LHCN-M2 (cell line): ENCODE data around the gene UCHL3. TPM values are rescaled to one million over a fixed set of nuclear protein-coding genes. Genes with fewer than 3 reads are reported as not detected.
A peak's percentile ranks its signal among the peaks of the same experiment; 100 is the strongest.
"Not testable (repeated sequence)": the region's sequence is repeated elsewhere in the genome, so short reads cannot be mapped to it uniquely, and the experiment has no call there.

Source experiments
- DNase-seq: peaks from one replicate; pipeline ENCODE4 v3.0.0-alpha.2; 2012; ENCODE audit warnings: low read depth
- polyA plus RNA-seq: library from polyadenylated mRNA; unstranded; fragments of >200 nt; gene quantifications from one replicate; pipeline ENCODE4 v1.2.1, GENCODE V29; 2012; ENCODE audit warnings: missing spikeins
- total RNA-seq: library from RNA; depleted of rRNA; stranded (reverse); fragments of >200 nt; gene quantifications from 2 replicates; pipeline ENCODE4 v1.2.3, GENCODE V29; 2014; rRNA removed

Gene UCHL3
- total RNA-seq = 53.8 and 60.7 TPM in 2 replicates
- 50.6 TPM for polyA plus RNA-seq

DNA sequence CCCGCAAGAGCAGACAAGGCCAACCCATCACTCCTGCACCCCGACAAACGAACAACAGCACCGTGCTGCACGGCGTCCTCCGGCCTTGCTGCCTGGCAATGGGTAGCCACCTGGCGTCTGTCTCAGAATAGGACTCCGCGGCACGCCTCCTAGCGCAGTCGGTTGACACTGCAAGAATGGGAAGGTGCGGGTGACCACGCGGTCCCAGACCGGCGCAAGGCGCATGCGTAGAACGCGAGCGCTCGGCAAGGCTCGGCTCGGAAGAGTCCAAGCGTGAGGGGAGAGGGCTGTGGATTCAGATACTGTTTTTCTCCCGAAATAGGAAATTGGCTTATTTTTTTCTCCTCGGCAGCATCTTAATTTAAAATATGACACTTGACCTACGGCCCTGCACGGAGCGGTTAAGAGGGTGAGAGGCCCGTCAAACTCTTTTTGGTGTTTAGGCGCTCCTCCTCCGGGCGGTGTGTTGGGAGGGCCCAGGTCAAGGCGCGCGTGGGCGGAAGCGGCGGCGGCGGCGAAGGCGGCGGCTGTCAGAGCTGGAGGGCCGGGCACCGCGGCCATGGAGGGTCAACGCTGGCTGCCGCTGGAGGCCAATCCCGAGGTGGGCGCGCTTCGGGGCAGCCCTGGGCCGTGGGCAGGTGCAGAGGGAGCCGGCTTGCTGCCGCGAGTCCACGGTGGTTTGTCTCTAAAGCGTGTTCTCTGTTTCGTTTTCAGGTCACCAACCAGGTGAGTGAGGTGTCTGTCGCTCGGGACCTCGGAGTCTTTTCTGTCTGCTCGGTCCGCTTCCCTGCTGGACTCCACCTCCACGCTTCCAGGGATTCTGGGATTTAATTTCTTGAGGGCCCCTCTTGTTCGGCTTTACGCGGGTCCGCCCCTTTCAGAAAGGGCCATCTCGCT, at the start of gene UCHL3:
Gene UCHL3, plus strand, starts transcription at position 530 of the 897 bp plus-strand sequence. Its CDS starts 30 bp downstream, at position 560.
- DNase-seq = peak; percentile 94

GRCh38 chr13:75505327-75505726, 44.3 kb upstream of the UCHL3 start:
- peak; percentile 89 for DNase-seq

DNA sequence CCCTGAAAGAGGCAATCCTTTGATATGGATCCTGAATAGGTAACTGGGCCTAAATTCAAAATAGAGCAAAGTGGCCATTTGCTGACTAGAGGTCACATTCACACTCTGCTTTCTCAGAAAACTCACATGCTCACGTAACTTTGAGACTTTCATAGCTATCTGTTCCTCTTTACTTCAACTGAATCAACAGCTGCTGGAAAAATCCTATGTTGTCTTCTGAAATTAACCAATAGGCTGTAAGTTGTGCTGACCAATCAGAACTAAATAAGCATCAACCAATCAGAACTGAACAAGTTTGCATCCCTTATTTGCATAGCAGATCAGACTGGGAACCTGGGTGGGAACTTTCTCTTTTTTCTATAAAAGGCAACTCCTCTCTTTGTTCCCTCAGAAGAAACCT, 43.6 kb upstream of the UCHL3 start:
- DNase-seq = peak; percentile 65

DNA sequence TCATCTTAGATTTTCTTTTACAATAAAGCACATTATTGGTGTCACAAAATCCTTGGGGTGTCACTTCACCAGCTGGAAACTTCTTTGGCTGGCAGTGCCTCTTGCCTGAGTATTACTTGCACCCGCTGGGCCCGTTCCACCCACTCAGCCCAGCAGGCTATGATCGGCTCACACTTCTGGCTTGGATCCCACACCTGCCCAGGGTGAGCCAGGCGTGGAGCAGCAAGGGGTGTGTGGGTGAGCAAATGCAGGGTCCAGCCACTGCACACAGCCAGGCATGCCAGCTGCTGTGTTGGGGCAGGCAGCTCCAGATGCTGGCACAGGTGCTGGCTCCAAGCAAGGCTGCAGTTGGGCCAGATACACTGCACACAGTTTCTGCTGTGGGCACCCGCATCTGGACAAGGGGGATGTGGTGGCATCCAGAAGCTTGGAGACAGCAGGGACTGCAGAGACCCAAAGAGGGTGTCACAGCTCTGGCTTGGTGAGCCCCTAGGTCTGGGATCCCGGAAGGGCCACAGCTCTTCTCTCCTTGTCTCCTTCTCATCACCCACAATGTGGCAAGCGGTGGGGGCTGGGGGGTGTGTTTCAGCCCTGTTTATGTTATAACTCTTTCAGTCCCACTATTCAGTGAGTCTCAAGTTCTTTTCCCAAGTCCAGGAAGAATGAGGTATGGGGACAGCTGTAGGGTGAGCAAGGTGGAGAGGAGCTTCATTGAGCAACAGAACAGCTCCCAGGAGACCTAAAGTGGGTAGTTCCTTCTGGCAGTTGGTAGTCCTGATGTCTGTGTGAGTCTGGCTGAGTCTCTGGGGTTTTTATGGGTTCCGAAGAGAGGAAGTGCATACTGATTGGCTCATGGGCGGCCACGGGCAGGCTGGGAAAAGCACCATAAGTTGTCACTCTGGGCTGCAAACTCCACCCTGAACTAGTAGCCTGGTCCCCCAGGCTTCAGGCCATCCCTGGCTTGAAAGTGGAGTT, 42.3 kb upstream of the UCHL3 start:
- DNase-seq = peak; percentile 74

DNA sequence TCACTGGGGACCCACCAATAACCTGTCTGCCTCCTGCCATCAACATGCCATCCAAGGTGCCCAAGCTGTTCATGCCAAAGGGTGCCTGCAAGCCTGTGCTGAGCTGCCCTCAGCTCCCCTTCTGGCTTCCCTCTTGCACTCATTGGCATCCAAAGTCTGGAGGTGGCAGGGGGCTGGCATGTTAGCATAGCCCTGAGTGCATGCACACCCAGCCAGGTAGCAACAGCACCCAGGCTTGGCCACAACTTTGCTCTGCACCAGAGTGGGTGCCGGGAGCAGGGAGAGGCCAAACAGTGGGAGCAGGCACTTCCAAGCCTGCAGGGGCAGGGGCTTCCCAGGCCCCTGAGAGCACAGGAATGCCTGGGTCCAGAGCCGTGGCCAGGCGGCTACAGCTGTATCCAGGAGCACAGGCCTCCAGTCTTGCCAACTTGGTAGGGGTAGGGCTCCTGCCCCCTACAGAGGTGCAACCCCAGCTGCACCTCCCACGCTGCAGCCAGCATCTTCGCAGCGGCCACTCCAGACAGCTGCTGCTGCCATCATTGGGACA, 41.5 kb upstream of the UCHL3 start:
- DNase-seq = no peak

DNA sequence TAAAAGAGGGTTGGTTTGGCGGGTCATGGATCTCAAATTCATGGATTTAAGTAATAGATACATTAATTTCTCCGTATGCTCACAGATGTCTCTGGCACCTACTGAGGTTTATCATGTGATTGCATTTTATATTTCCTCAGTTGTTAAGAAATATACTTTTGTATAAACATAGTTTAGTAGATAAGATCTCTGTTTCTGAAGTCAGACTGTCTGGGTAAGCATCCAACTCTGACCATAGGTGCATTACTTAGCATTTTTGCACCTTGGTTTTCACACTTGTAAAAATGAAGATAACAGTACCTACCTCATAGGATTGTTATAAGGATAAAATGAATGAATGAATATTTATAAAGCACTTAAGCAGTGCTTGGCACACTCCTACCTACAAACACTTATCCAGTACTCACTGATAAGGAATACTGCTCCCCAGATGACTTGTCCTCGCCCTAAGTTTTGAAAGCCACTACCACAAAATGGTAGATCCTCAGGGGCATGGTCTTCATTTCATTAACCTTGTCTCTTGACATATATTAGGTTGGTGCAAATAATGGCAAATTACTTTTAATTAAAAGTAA, 38.5 kb upstream of the UCHL3 start:
- DNase-seq = no peak

DNA sequence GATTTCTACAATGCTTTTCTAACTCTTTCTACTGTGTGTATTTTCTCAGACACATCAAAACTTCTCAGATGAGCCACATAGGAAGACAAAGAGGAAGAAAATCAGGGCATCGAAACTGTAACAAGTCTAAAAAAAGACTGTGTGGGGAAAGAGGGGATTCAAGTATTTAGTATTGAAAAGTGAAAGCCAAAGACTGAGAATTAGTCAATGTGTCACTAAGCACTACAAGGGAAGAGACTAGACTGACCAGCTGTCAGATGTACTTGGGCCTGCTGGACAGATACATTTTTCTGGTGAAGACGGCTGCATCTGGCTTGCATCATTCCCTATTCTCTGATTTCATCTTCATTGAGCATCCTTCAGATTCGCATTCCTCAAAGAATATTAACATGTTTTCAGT, 37.3 kb upstream of the UCHL3 start:
- DNase-seq = peak; percentile 60

DNA sequence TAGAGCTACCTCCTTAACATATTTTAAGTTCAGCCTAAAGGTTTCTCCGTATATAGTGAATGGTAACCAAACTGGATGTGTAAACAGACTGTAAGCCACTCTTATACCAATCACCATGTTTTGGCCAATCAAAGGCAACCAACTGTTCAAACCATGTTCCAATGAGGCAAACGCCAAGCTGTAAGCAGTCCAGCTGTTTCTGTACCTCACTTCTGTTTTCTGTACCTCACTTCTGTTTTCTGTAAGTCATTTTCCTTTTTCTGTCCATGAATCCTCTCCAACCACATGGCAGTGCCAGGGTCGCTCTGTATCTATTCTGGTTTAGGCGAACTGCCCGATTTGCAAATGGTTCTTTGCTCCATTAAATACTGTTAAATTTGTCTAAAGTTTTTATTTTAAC, 36.3 kb upstream of the UCHL3 start:
- no peak for DNase-seq

DNA sequence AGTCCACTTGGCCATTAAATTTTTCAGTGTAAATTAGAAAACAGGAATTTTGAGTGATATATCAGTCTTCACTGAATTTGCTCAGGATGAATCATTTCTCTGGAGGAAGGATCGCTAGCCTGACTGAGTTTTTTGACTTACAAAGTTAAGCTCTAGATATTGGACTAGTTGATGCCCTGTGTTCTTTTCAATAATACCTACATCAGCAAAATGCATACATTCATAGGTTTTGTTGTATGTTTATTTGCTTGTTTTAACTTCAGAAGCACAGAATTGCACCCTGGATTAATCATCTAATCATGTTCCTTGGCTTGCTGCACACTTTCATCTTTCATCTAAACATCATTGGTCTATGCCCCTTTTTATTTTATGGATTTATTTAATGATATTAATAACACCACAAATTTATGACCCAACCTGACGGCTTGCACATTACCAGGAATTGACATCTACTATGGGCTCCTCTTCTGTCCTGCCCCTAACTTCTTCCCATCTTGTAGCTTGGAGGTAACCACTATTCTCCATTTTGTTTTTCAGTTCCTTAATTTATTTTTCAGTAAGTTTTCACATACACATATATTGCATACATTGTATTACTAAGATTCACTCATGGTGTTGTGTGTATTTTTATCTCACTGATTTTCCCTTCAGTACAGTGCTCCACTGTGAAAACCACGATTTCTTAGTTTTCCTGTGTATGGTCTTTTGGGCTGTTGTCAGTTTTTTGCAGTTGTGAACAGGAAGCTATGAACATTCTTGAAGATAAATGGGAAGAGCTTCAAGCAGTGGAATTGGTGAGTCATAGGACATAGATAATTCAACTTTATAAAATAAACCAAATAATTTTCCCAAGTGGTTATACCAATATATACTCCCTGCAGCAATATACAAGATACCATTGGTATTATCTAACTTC, 35.3 kb upstream of the UCHL3 start:
- peak; percentile 45 for DNase-seq

DNA sequence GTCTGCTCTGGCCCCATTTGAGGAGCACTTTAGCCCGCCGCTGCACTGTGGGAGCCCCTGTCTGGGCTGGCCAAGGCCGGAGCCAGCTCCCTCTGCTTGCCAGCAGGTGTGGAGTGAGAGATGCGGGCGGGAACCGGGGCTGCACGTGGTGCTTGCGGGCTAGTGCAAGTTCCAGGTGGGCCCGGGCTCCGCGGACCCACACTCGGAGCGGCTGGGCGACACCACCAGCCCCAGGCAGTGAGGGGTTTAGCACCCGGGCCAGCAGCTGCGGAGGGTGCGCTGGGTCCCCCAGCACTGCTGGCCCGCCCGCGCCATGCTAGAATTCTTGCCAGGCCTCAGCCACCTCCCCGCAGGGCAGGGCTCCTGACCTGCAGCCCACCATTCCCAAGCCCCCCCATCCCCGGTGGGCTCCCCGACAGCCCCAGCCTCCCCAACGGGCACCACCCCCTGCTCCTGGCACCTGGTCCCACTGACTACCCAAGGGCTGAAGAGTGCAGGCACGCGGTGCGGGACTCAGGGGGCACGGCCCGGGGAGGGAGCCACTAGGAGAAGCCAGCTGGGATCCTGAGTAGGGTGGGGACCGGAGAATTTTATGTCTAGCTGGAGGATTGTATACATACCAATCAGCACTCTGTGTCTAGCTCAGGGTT, 31.0 kb upstream of the UCHL3 start:
- DNase-seq = no peak

DNA sequence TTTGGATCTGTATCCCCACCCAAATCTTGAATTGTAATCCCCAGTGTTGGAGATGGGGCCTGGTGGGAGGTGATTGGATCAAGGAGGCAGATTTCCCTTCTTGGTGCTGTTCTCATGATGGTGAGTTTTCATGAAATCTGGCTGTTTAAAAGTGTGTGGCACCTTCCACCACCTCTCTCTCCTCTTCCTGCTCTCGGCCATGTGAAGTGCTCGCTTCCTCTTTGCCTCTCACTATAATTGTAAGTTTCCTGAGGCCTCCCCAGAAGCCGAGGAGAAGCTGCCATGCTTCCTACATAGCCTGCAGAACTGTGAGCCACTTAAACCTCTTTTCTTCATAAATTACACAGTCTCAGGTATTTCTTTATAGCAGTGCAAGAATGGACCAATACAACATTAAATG, 27.6 kb upstream of the UCHL3 start:
- DNase-seq = no peak

- no peak for DNase-seq
Measured at GRCh38 chr13:75530549-75530961, 19.0 kb upstream of the UCHL3 start.

DNA sequence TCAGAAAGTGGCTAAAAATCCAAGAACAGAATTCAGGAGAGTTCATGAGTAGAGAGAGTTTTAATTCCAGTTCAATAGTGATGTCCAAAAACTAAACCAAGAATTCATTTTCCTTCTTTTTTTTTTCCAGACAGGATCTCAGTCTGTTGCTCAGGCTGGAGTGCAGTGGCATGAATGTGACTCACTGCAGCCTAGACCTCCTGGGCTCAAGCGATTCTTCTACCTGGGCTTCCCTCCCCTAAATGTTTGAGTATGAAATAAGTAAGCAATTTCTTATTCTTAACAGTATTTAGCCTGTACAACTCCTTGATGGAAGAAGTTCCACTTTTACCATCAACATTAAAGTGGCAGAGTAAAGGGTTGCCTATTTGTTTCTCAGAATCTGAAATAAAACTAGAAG, 15.7 kb upstream of the UCHL3 start:
- no peak for DNase-seq

- DNase-seq = peak; percentile 91
Measured at GRCh38 chr13:75537401-75538365, 11.9 kb upstream of the UCHL3 start, which contains the start of gene COMMD6. Gene COMMD6 (minus strand): TSS chr13:75537841. CDS start chr13:75537805, 36 bp downstream.

GRCh38 chr13:75541287-75541686, 8.3 kb upstream of the UCHL3 start:
- DNase-seq = no peak

GRCh38 chr13:75541961-75542360, 7.6 kb upstream of the UCHL3 start:
- DNase-seq = no peak

DNA sequence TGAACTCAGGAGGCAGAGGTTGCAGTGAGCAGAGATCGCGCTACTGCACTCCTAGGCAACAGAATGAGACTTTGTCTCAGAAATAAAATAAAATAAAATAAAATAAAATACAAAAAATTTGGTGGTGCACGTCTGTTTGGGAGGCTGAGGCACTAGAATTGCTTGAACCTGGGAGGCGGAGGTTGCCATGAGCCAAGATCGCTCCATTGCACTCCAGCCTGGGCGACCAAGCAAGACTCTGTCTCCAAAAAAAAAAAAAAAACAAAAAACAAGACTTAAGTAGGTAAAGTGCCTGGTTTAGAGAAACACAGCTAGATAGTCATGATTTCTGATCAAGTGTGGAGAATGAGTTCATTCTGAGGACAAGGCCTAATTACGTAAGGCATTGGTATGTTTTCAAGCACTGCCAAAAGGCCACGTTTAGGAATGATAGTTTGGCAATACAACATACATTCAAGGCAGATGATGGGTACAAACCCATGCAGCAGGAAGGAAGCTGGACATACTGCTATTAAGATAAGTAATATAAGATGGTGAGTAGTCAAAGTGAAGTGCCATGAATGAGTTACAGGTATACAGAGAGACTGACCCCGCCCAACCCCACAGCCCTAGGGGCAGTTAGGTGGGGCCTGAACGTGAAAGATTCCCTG, 4.8 kb upstream of the UCHL3 start:
- DNase-seq = peak; percentile 14

GRCh38 chr13:75545386-75545785, 4.2 kb upstream of the UCHL3 start:
- DNase-seq = not testable (repeated sequence)
